NOMO-1 treated with dmso at 0.1 percent for 144 hours (cell line): ENCODE results near the gene KDM3A.
"Not testable (repeated sequence)": the region's sequence is repeated elsewhere in the genome, so short reads cannot be mapped to it uniquely, and the experiment has no call there.

Experiments used
- DNase-seq: peaks from one replicate; lab custom pipeline; 2025; ENCODE audit not compliant: unreplicated experiment; lab: John Stamatoyannopoulos, UW

KDM3A gene

GRCh38 chr2:86477349-86477748, 36.2 kb downstream of the KDM3A start:
- DNase-seq = no peak

GRCh38 chr2:86480105-86480504, 38.9 kb downstream of the KDM3A start:
- DNase-seq = no peak

- DNase-seq = no peak
These were observed 40.9 kb downstream of the KDM3A start for GRCh38 chr2:86482034-86482433.

GRCh38 chr2:86484385-86484784, 43.2 kb downstream of the KDM3A start:
- no peak for DNase-seq

- no peak for DNase-seq
These were observed 43.9 kb downstream of the KDM3A start for GRCh38 chr2:86485103-86485502.

GRCh38 chr2:86485802-86486201, 44.6 kb downstream of the KDM3A start:
- no peak for DNase-seq

GRCh38 chr2:86487062-86487461, 45.9 kb downstream of the KDM3A start:
- no peak for DNase-seq

GRCh38 chr2:86488561-86489250, 47.5 kb downstream of the KDM3A start:
- no peak for DNase-seq

GRCh38 chr2:86489542-86489941, 48.4 kb downstream of the KDM3A start:
- DNase-seq = no peak

GRCh38 chr2:86490245-86490644, 49.1 kb downstream of the KDM3A start:
- DNase-seq = no peak

- no peak for DNase-seq
These were observed 49.9 kb downstream of the KDM3A start for GRCh38 chr2:86491088-86491487.

- no peak for DNase-seq
These were observed 50.9 kb downstream of the KDM3A start for GRCh38 chr2:86492048-86492453.

GRCh38 chr2:86496391-86496790, 55.2 kb downstream of the KDM3A start:
- not testable (repeated sequence) for DNase-seq

GRCh38 chr2:86498468-86499260, 57.5 kb downstream of the KDM3A start:
- no peak for DNase-seq

- DNase-seq = no peak
These were observed 58.2 kb downstream of the KDM3A start for GRCh38 chr2:86499326-86499725.

- no peak for DNase-seq
These were observed 59.3 kb downstream of the KDM3A start for GRCh38 chr2:86500325-86501083.

GRCh38 chr2:86507600-86507999, 66.4 kb downstream of the KDM3A start:
- DNase-seq = no peak

GRCh38 chr2:86510436-86510933, 69.3 kb downstream of the KDM3A start:
- no peak for DNase-seq

GRCh38 chr2:86512034-86512433, 70.9 kb downstream of the KDM3A start:
- no peak for DNase-seq

- no peak for DNase-seq
These were observed 71.7 kb downstream of the KDM3A start for GRCh38 chr2:86512892-86513291.

GRCh38 chr2:86513948-86514660, 72.9 kb downstream of the KDM3A start:
- no peak for DNase-seq
